ENCODE results near the gene TEKTIP1. TPM values are rescaled to one million over a fixed set of nuclear protein-coding genes. Genes with fewer than 3 reads are reported as not detected.

The TEKTIP1 gene
- total and polyA plus RNA-seq, 9 of the 15 experiments (the other 6 are each of a cell fraction or from before 2014, with no cell fraction given): 0.66 TPM; not detected in 8

- Histone ChIP-seq H3K9me1 (ENCODE audit: control insufficient read depth, insufficient read depth, low read length) (peaks cover 4% of the 10 kb centered on the region), H4K20me1 (replicated peaks; ENCODE audit: control insufficient read depth, insufficient read depth, low read length) (peaks cover 12% of the 10 kb centered on the region), H3K36me3 (ENCODE audit: control insufficient read depth, insufficient read depth, low read length) (peaks cover 48% of the 10 kb centered on the region; the same call in 1 of the 3 replicates), H3K27ac (ENCODE audit: extremely low read depth, low read depth, low read length) (peak overlapping the region; percentile 86), H2AFZ (ENCODE audit: low read depth, low read length) (peak overlapping the region; percentile 53), H3K4me2 (ENCODE audit: insufficient read depth, low read length) (peak overlapping the region; percentile 78), H3K4me1 (replicated peaks in 1 of 2; ENCODE audit: control insufficient read depth in 2 of 2, insufficient read depth in 2 of 2, low read length in 2 of 2) (peaks cover 19 to 80% of the 10 kb centered on the region in 2 experiments), H3K4me3 (no peak overlapping the region), H3K27me3 (ENCODE audit: control insufficient read depth in 2 of 2, insufficient read depth in 2 of 2, low read length in 2 of 2) (no peaks in the 10 kb centered on the region), H3K9me3 (replicated peaks; ENCODE audit: control insufficient read depth, insufficient read depth, low read depth, low read length) (no peaks in the 10 kb centered on the region), H3K79me2 (ENCODE audit: control insufficient read depth, insufficient read depth, low read length) (peaks cover 60% of the 10 kb centered on the region), H3K9ac (ENCODE audit: insufficient read depth in 1 of 2, low read depth in 2 of 2, low read length in 2 of 2) (peak overlapping the region; percentile 49 to 88)
- no TSS peak for BruUV-seq (replicated peaks)
- ATAC-seq: peak; percentile 56
- CTCF ChIA-PET (ENCODE audit: low intra/inter-chr PET ratio): interaction anchor here (0.6 kb wide), 1 partner anchor 48 kb away, joined by 3 read pairs; no protein-coding TSS in a partner anchor
- DNase-seq (ENCODE audit: extremely low read depth in 1 of 4, low spot score in 3 of 4): peak in 2 of 4 experiments; percentile 67 to 75
- WGBS (ENCODE audit: insufficient coverage, low coverage, missing lambda C conversion rate): 8% methylated on average over 7 of the region's 7 CpGs
- intact Hi-C loops (cut with micrococcal nuclease) (no loop called here), in situ Hi-C loops (cut with MboI) (no loop called here)
- POLR2A ChIA-PET: interaction anchor here (0.6 to 1.9 kb wide), 13 partner anchors 9 to 221 kb away, joined by 3 to 15 read pairs (median 4); partner anchors contain the start of gene TEKTIP1
- FAIRE-seq: no peak
- TF ChIP-seq ZNF445 (CRISPR knock-in tag; IDR thresholded peaks at IDR 0.05; ENCODE audit: low read depth): no peak
- TF ChIP-seq KAT2B (IDR thresholded peaks at IDR 0.05; ENCODE audit: low read depth, low read length): no peak
- no peak for TF ChIP-seq ZNF24 (IDR thresholded peaks at IDR 0.05)
- TF ChIP-seq MYNN (IDR thresholded peaks at IDR 0.05): no peak
- TF ChIP-seq MYNN (CRISPR knock-in tag; IDR thresholded peaks at IDR 0.05): no peak
- peak; percentile 84 for TF ChIP-seq NFE2 (IDR thresholded peaks at IDR 0.05; ENCODE audit: low read depth)
- TF ChIP-seq ZNF174 (CRISPR knock-in tag; IDR thresholded peaks at IDR 0.05): no peak
- TF ChIP-seq USF1 (CRISPR knock-in tag; IDR thresholded peaks at IDR 0.05): peak; percentile 64
- peak; percentile 18 for TF ChIP-seq CCNT2 (IDR thresholded peaks at IDR 0.05; ENCODE audit: borderline replicate concordance, extremely low read depth, insufficient read length, low read depth, low read length)
- no peak for TF ChIP-seq CREB1 (IDR thresholded peaks at IDR 0.05)
- TF ChIP-seq CREB1 (CRISPR knock-in tag; IDR thresholded peaks at IDR 0.05): no peak
- TF ChIP-seq TRIM24 (IDR thresholded peaks at IDR 0.05): no peak
- peak; percentile 35; the same call in 1 of the 2 replicates for TF ChIP-seq TEAD4 (IDR thresholded peaks at IDR 0.05; ENCODE audit: low read length)
- TF ChIP-seq TEAD4 (CRISPR knock-in tag; IDR thresholded peaks at IDR 0.05; ENCODE audit: borderline replicate concordance): no peak
- no peak for TF ChIP-seq CBFB (CRISPR knock-in tag; IDR thresholded peaks at IDR 0.05)
- no peak for TF ChIP-seq PRMT5 (CRISPR knock-in tag; IDR thresholded peaks at IDR 0.05)
- TF ChIP-seq PBX2 (CRISPR knock-in tag; IDR thresholded peaks at IDR 0.05; ENCODE audit: low read depth): no peak
- 0 out of 2 replicates have a peak, but pooled peaks have one; percentile 45 for TF ChIP-seq PBX2 (tag; conservative IDR thresholded peaks at IDR 0.05; ENCODE audit: low read depth)
- no peak for TF ChIP-seq ZNF133 (CRISPR knock-in tag; IDR thresholded peaks at IDR 0.05)
- TF ChIP-seq PHF20 (IDR thresholded peaks at IDR 0.05; ENCODE audit: partially characterized antibody): no peak
- TF ChIP-seq STAT6 (CRISPR knock-in tag; IDR thresholded peaks at IDR 0.05): no peak
These were observed 17.9 kb upstream of the TEKTIP1 start for GRCh38 chr19:3521104-3521445.

All from K562 (cell line).